HG02885 (cell line): ENCODE measurements around the gene PPARG.

Source experiments
- ATAC-seq: cut with Tn5 transposase; IDR thresholded peaks from one replicate; pipeline ENCODE4 v1.9.1; 2021; ENCODE audit warnings: mild to moderate bottlenecking; ENCODE audit not compliant: unreplicated experiment, poor library complexity

Gene PPARG

GRCh38 chr3:12308517-12308916 lies 19.6 kb downstream of the PPARG start:
- no peak for ATAC-seq

- ATAC-seq: no peak
Measured at GRCh38 chr3:12309716-12310115, 20.8 kb downstream of the PPARG start.

GRCh38 chr3:12312010-12312409 lies 23.1 kb downstream of the PPARG start:
- no peak for ATAC-seq

- no peak for ATAC-seq
Measured at GRCh38 chr3:12313519-12313918, 24.6 kb downstream of the PPARG start.

- ATAC-seq: no peak
Measured at GRCh38 chr3:12316253-12316652, 27.4 kb downstream of the PPARG start.

GRCh38 chr3:12316729-12317351 lies 28.0 kb downstream of the PPARG start:
- no peak for ATAC-seq

GRCh38 chr3:12317914-12318313 lies 29.0 kb downstream of the PPARG start:
- no peak for ATAC-seq

- ATAC-seq: no peak
Measured at GRCh38 chr3:12318758-12319621, 30.1 kb downstream of the PPARG start.

GRCh38 chr3:12321015-12321414 lies 32.1 kb downstream of the PPARG start:
- ATAC-seq: no peak

- ATAC-seq: no peak
Measured at GRCh38 chr3:12323237-12323636, 34.4 kb downstream of the PPARG start.

- no peak for ATAC-seq
Measured at GRCh38 chr3:12325586-12326515, 37.0 kb downstream of the PPARG start.

- ATAC-seq: no peak
Measured at GRCh38 chr3:12327021-12327420, 38.2 kb downstream of the PPARG start.

GRCh38 chr3:12328132-12328836 lies 39.4 kb downstream of the PPARG start:
- no peak for ATAC-seq

- ATAC-seq: no peak
Measured at GRCh38 chr3:12328837-12329462, 40.1 kb downstream of the PPARG start.

GRCh38 chr3:12334786-12335185 lies 45.9 kb downstream of the PPARG start:
- no peak for ATAC-seq

GRCh38 chr3:12335421-12335820 lies 46.6 kb downstream of the PPARG start:
- ATAC-seq: no peak

- ATAC-seq: no peak
Measured at GRCh38 chr3:12336099-12336498, 47.2 kb downstream of the PPARG start.

- ATAC-seq: no peak
Measured at GRCh38 chr3:12338595-12339546, 50.0 kb downstream of the PPARG start.
